GM19468 (cell line): ENCODE measurements around the gene NCAPH2.
A peak's percentile ranks its signal among the peaks of the same experiment; 100 is the strongest.

Source experiments
- ATAC-seq: cut with Tn5 transposase; IDR thresholded peaks from one replicate; pipeline ENCODE4 v1.9.1; 2021; ENCODE audit warnings: mild to moderate bottlenecking, moderate library complexity, moderate number of reproducible peaks; ENCODE audit not compliant: unreplicated experiment; ENCODE audit errors: extremely low read depth

The NCAPH2 gene

GRCh38 chr22:50488006-50488677, 19.9 kb upstream of the NCAPH2 start:
- ATAC-seq: no peak

- ATAC-seq: no peak
Observed at GRCh38 chr22:50488886-50489285, 19.1 kb upstream of the NCAPH2 start.

GRCh38 chr22:50489363-50490243, 18.4 kb upstream of the NCAPH2 start:
- ATAC-seq: no peak

- ATAC-seq: no peak
Observed at GRCh38 chr22:50490531-50491308, 17.3 kb upstream of the NCAPH2 start.

- no peak for ATAC-seq
Observed at GRCh38 chr22:50497093-50497492, 10.9 kb upstream of the NCAPH2 start.

GRCh38 chr22:50498322-50498890, 9.6 kb upstream of the NCAPH2 start:
- ATAC-seq: no peak

GRCh38 chr22:50500452-50500851, 7.6 kb upstream of the NCAPH2 start:
- ATAC-seq: no peak

- no peak for ATAC-seq
Observed at GRCh38 chr22:50502096-50502495, 5.9 kb upstream of the NCAPH2 start.

GRCh38 chr22:50502628-50503474, 5.2 kb upstream of the NCAPH2 start:
- ATAC-seq: no peak

GRCh38 chr22:50503475-50504145, 4.4 kb upstream of the NCAPH2 start:
- ATAC-seq: no peak

- ATAC-seq: no peak
Observed at GRCh38 chr22:50504369-50505211, 3.4 kb upstream of the NCAPH2 start.

GRCh38 chr22:50505276-50505775, 2.7 kb upstream of the NCAPH2 start:
- no peak for ATAC-seq

GRCh38 chr22:50505776-50506610, 2.0 kb upstream of the NCAPH2 start:
- no peak for ATAC-seq

GRCh38 chr22:50506611-50507420, 1.2 kb upstream of the NCAPH2 start:
- ATAC-seq: no peak

GRCh38 chr22:50507421-50507990, 518 bp upstream of the NCAPH2 start, which contains the start of gene LMF2:
TSS of gene LMF2 (minus strand) at chr22:50507702. CDS start at chr22:50507675, 27 bp downstream.
- ATAC-seq: peak; percentile 22

- ATAC-seq: no peak
Observed at GRCh38 chr22:50508897-50509296, 873 bp downstream of the NCAPH2 start.
